Prostate gland (tissue), 2 donors: ENCODE results near the gene FCF1. TPM values are rescaled to one million over a fixed set of nuclear protein-coding genes. Genes with fewer than 3 reads are reported as not detected.

ENCODE experiments used
- DNase-seq: peaks from one replicate; pipeline ENCODE4 v3.0.0-alpha.2; 2019; ENCODE audit warnings: low spot score
- H3K27ac ChIP-seq, 2 donors: fragments of 200-600 bp; sonication (generic); 2 replicates each; pipeline ENCODE4 v1.5.1; 2017 to 2019
- H3K27me3 ChIP-seq: fragments of 200-600 bp; sonication (generic); replicated peaks from 2 replicates; pipeline ENCODE4 v1.5.1; 2019; ENCODE audit not compliant: insufficient read depth
- H3K36me3 ChIP-seq, 2 donors: fragments of 200-600 bp; sonication (generic); 1 replicate in 1 of 2; 2 replicates in 1 of 2; pipeline versions ENCODE4 v1.5.1 to v1.8.1; 2017 to 2019
- H3K4me1 ChIP-seq: fragments of 200-600 bp; sonication (generic); replicated peaks from 2 replicates; pipeline ENCODE4 v1.5.1; 2019
- H3K4me3 ChIP-seq, 2 donors: fragments of 200-600 bp; sonication (generic); 2 replicates each; pipeline ENCODE4 v1.5.1; 2017 to 2019
- H3K9me3 ChIP-seq: fragments of 200-600 bp; sonication (generic); 2 replicates; pipeline ENCODE4 v1.5.1; 2017
- CTCF ChIP-seq, 4 experiments: fragments of 200-600 bp in 2 of 4; fragments of 450-650 bp in 2 of 4; sonication (generic) in 2 of 4; IDR thresholded peaks; 1 replicate in 3 of 4; 2 replicates in 1 of 4; pipeline ENCODE4 v1.5.1; 2016 to 2019; ENCODE audit warnings: antibody characterized with exemption in 4 of 4, mild to moderate bottlenecking in 2 of 4, moderate library complexity in 2 of 4
- POLR2A ChIP-seq: fragments of 450-650 bp; IDR thresholded peaks from one replicate; pipeline ENCODE4 v1.6.1; 2016; ENCODE audit warnings: antibody characterized with exemption, mild to moderate bottlenecking
- POLR2AphosphoS5 ChIP-seq: sonication (generic); formaldehyde crosslinking; IDR thresholded peaks from one replicate; pipeline ENCODE4 v1.6.1; 2017; ENCODE audit warnings: antibody characterized with exemption
- WGBS: methylation state at CpG from one replicate; pipeline ENCODE4 v1.1.5; 2018; 5-methylcytosine and 5-hydroxymethylcytosine counted together
- intact Hi-C: fragments of 100-400 bp; cut with DNase I; formaldehyde crosslinking; loops from one replicate; pipeline ENCODE4 v1.14.2; 2022
- total RNA-seq, 2 donors: library from RNA; depleted of rRNA; stranded (reverse); fragments of >200 nt; gene quantifications; one replicate each; pipeline ENCODE4 v1.1.0, GENCODE V29; 2016

Gene FCF1
- total RNA-seq, 2 donors from 2014 or later = 24.2 to 26.0 TPM

- DNase-seq = no peak
- Histone ChIP-seq H3K27me3 (no peaks in the 10 kb centered on the region), H3K4me1 (no peaks in the 10 kb centered on the region), H3K27ac (no peak overlapping the region), H3K9me3 (no peaks in the 10 kb centered on the region), H3K36me3 (peaks cover 0 to 9% of the 10 kb centered on the region in 2 donors), H3K4me3 (no peak overlapping the region)
- WGBS = 57% methylated on average over 3 of the region's 3 CpGs
- intact Hi-C loops = no loop called here
- TF ChIP-seq POLR2AphosphoS5 (peak; percentile 18), POLR2A (no peak)
Observed at GRCh38 chr14:74685921-74686678, 26.8 kb upstream of the FCF1 start.

GRCh38 chr14:74691456-74691855, 21.5 kb upstream of the FCF1 start:
- Histone ChIP-seq H3K27me3 (no peaks in the 10 kb centered on the region), H3K4me1 (no peaks in the 10 kb centered on the region), H3K27ac (no peak overlapping the region), H3K9me3 (no peaks in the 10 kb centered on the region), H3K36me3 (no peaks in the 10 kb centered on the region), H3K4me3 (no peak overlapping the region)
- intact Hi-C loops = no loop called here
- no peak for DNase-seq
- TF ChIP-seq POLR2A = no peak
- no peak for TF ChIP-seq CTCF (IDR thresholded peaks at IDR 0.05)
- TF ChIP-seq POLR2AphosphoS5 = no peak
- 91% methylated on average over 2 of the region's 2 CpGs for WGBS

- DNase-seq = no peak
- no peaks in the 10 kb centered on the region for H3K36me3 ChIP-seq
- TF ChIP-seq POLR2AphosphoS5 (no peak), POLR2A (no peak), CTCF (IDR thresholded peaks at IDR 0.05) (no peak)
- H3K9me3 ChIP-seq = no peaks in the 10 kb centered on the region
- H3K4me1 ChIP-seq = no peaks in the 10 kb centered on the region
- no peaks in the 10 kb centered on the region for H3K27me3 ChIP-seq
- 90% methylated on average over 3 of the region's 3 CpGs for WGBS
- H3K4me3 ChIP-seq = no peak overlapping the region
- no peak overlapping the region for H3K27ac ChIP-seq
- intact Hi-C loops = no loop called here
Observed at GRCh38 chr14:74693191-74693590, 19.8 kb upstream of the FCF1 start.

GRCh38 chr14:74695406-74695805, 17.5 kb upstream of the FCF1 start:
- no peaks in the 10 kb centered on the region for H3K36me3 ChIP-seq
- H3K9me3 ChIP-seq = no peaks in the 10 kb centered on the region
- H3K4me3 ChIP-seq = no peak overlapping the region
- DNase-seq = no peak
- no peaks in the 10 kb centered on the region for H3K4me1 ChIP-seq
- no peaks in the 10 kb centered on the region for H3K27me3 ChIP-seq
- WGBS = 84% methylated on average over 4 of the region's 4 CpGs
- intact Hi-C loops = no loop called here
- TF ChIP-seq POLR2A (no peak), POLR2AphosphoS5 (no peak), CTCF (IDR thresholded peaks at IDR 0.05) (no peak)
- no peak overlapping the region for H3K27ac ChIP-seq

GRCh38 chr14:74697011-74697410, 15.9 kb upstream of the FCF1 start:
- DNase-seq = no peak
- 85% methylated on average over 1 of the region's 1 CpG for WGBS
- Histone ChIP-seq H3K4me3 (no peak overlapping the region), H3K27me3 (no peaks in the 10 kb centered on the region), H3K36me3 (no peaks in the 10 kb centered on the region), H3K4me1 (no peaks in the 10 kb centered on the region), H3K9me3 (no peaks in the 10 kb centered on the region), H3K27ac (no peak overlapping the region)
- TF ChIP-seq POLR2AphosphoS5 = no peak
- TF ChIP-seq CTCF (IDR thresholded peaks at IDR 0.05) = no peak
- intact Hi-C loops = no loop called here
